Measurements from ENCODE around the gene FKRP. TPM values are rescaled to one million over a fixed set of nuclear protein-coding genes. Genes with fewer than 3 reads are reported as not detected.
A peak's percentile ranks its signal among the peaks of the same experiment; 100 is the strongest.

The FKRP gene
- total and polyA plus RNA-seq, 11 donors = 13.9 to 25.1 (median 19.8) TPM

GRCh38 chr19:46786236-46787039 lies 40.6 kb downstream of the FKRP start:
- H3K27me3 ChIP-seq = peaks cover 0 to 11% (median 0%) of the 10 kb centered on the region in 9 donors
- peaks cover 0 to 21% (median 6%) of the 10 kb centered on the region in 9 donors for H3K36me3 ChIP-seq
- TF ChIP-seq CTCF (IDR thresholded peaks at IDR 0.05) (no peak), POLR2A (IDR thresholded peaks at IDR 0.05) (no peak)
- peak overlapping the region; percentile 49 to 95 (median 82) for H3K27ac ChIP-seq
- DNase-seq (peak; percentile 67 to 80 (median 77)), ATAC-seq (peak; percentile 26 to 73 (median 48))
- WGBS, 4 donors = 25 to 41% (median 36%) methylated on average over 15 to 20 of the region's 20 CpGs
- H3K4me1 ChIP-seq = peaks cover 0 to 49% (median 26%) of the 10 kb centered on the region in 12 donors
- no peaks in the 10 kb centered on the region for H3K9me3 ChIP-seq
- peak overlapping the region; percentile 24 to 80 (median 64) for H3K4me3 ChIP-seq
- intact Hi-C loops (cut with DNase I) = loop anchor here in 2 of 10 donors (5.0 to 10.0 kb wide), 2 partner anchors 41 to 48 kb away; no protein-coding TSS in a partner anchor

GRCh38 chr19:46787040-46787330 lies 41.1 kb downstream of the FKRP start:
- Histone ChIP-seq H3K36me3 (peaks cover 0 to 15% (median 6%) of the 10 kb centered on the region in 9 donors), H3K4me3 (peak overlapping the region; percentile 24 to 80 (median 64)), H3K4me1 (peaks cover 0 to 49% (median 26%) of the 10 kb centered on the region in 12 donors), H3K27ac (peak overlapping the region; percentile 49 to 95 (median 82)), H3K9me3 (no peaks in the 10 kb centered on the region), H3K27me3 (peaks cover 0 to 11% (median 0%) of the 10 kb centered on the region in 9 donors)
- TF ChIP-seq CTCF (IDR thresholded peaks at IDR 0.05) (no peak), POLR2A (IDR thresholded peaks at IDR 0.05) (no peak)
- ATAC-seq = peak in 1 of 4 donors; percentile 28
- DNase-seq = no peak
- intact Hi-C loops (cut with DNase I) = loop anchor here in 2 of 10 donors (5.0 to 10.0 kb wide), 2 partner anchors 40 to 48 kb away; no protein-coding TSS in a partner anchor
- WGBS, 4 donors = 12 to 21% (median 18%) methylated on average over 5 of the region's 5 CpGs

GRCh38 chr19:46787331-46788261 lies 41.7 kb downstream of the FKRP start:
- intact Hi-C loops (cut with DNase I) = loop anchor here in 2 of 10 donors (2.0 to 10.0 kb wide), 3 partner anchors 31 to 47 kb away; no protein-coding TSS in a partner anchor
- peak overlapping the region; percentile 24 to 80 (median 64) for H3K4me3 ChIP-seq
- peak overlapping the region; percentile 49 to 95 (median 82) for H3K27ac ChIP-seq
- H3K36me3 ChIP-seq = peaks cover 0 to 9% (median 3%) of the 10 kb centered on the region in 9 donors
- 1 to 2% (median 1%) methylated on average over 17 to 80 of the region's 80 CpGs for WGBS, 4 donors
- H3K9me3 ChIP-seq = no peaks in the 10 kb centered on the region
- DNase-seq (peak; percentile 48 to 80 (median 69)), ATAC-seq (peak; percentile 3 to 49 (median 18))
- peaks cover 0 to 49% (median 26%) of the 10 kb centered on the region in 12 donors for H3K4me1 ChIP-seq
- peak in 1 of 2 donors; percentile 0 for TF ChIP-seq POLR2A (IDR thresholded peaks at IDR 0.05)
- TF ChIP-seq CTCF (IDR thresholded peaks at IDR 0.05) = no peak
- H3K27me3 ChIP-seq = peaks cover 0 to 11% (median 0%) of the 10 kb centered on the region in 9 donors

Data from heart left ventricle (tissue), 16 donors.